HFFc6 (cell line): Measurements from ENCODE around the gene LINC00237. TPM values are rescaled to one million over a fixed set of nuclear protein-coding genes. Genes with fewer than 3 reads are reported as not detected.

Experiments
- DNase-seq: peaks from one replicate; pipeline ENCODE4 v3.0.0-alpha.2; 2018
- H3K27ac Mint-ChIP-seq: 2 replicates; pipeline ENCODE4 v1.8.0; 2020; ENCODE audit warnings: mild to moderate bottlenecking, mixed read lengths
- H3K27me3 Mint-ChIP-seq: 2 replicates; pipeline ENCODE4 v1.8.0; 2021; ENCODE audit warnings: mild to moderate bottlenecking, moderate library complexity, mixed read lengths; ENCODE audit not compliant: insufficient read depth
- H3K36me3 Mint-ChIP-seq: 2 replicates; pipeline ENCODE4 v1.8.0; 2021; ENCODE audit warnings: low read depth, mixed read lengths
- H3K4me1 Mint-ChIP-seq: 2 replicates; pipeline ENCODE4 v1.8.0; 2020; ENCODE audit warnings: low read depth, mixed read lengths
- H3K4me3 Mint-ChIP-seq: 2 replicates; pipeline ENCODE4 v1.8.0; 2020; ENCODE audit warnings: mild to moderate bottlenecking, moderate library complexity, mixed read lengths
- H3K9me3 Mint-ChIP-seq: 2 replicates; pipeline ENCODE4 v1.8.0; 2020; ENCODE audit warnings: mild to moderate bottlenecking, mixed read lengths
- total RNA-seq, 6 experiments: library from RNA; stranded (reverse); fragmentation: NEBNext Ultra II Directional; extraction: Animal tissue kit (Norgen Biotek cat#: 25700); gene quantifications; 2 replicates in 1 of 6; 3 replicates in 5 of 6; pipeline ENCODE4 v1.2.3, GENCODE V29; 2021
- TF ChIP-seq, protein P1 (sequence below): fragments of 200-600 bp; sonication (generic); IDR thresholded peaks from 2 replicates; pipeline ENCODE4 v1.5.0; 2021; ENCODE audit warnings: antibody characterized with exemption, mild to moderate bottlenecking

LINC00237 gene
- total RNA-seq, 6 experiments from 2014 or later, result not detected

DNA sequence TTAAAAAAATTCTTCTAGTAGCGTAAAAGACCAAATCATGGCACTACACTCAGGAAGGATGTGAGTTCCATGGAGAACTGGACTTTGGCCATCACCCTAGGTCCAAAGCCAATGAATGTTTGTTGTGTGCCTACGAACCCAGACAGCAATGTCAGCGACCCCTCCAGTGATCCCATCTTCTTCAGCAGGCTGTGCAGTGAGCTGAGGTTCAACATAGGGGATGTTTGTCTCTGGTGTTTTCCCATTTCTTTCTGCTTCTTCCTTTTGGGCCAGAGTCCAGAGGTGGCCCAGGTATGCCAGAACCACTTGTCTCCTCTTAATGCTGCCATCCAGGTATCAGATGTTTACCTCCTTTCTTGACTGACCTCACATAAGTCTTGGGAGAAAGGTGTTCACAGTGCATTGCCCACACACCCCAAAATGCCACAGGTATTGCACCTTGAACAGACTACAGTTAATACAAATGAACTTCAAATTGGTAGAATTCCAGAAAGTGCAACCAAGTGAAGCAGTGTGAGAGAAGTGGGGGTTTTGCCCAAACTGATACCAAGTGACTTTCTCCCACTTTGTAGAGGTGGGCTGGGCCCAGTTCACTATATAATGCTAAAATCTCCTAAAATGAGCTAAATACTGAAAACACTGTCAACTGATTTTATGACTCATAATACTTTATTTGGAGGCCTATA is 33.9 kb upstream of the LINC00237 start:
- TF ChIP-seq, protein P1, sequence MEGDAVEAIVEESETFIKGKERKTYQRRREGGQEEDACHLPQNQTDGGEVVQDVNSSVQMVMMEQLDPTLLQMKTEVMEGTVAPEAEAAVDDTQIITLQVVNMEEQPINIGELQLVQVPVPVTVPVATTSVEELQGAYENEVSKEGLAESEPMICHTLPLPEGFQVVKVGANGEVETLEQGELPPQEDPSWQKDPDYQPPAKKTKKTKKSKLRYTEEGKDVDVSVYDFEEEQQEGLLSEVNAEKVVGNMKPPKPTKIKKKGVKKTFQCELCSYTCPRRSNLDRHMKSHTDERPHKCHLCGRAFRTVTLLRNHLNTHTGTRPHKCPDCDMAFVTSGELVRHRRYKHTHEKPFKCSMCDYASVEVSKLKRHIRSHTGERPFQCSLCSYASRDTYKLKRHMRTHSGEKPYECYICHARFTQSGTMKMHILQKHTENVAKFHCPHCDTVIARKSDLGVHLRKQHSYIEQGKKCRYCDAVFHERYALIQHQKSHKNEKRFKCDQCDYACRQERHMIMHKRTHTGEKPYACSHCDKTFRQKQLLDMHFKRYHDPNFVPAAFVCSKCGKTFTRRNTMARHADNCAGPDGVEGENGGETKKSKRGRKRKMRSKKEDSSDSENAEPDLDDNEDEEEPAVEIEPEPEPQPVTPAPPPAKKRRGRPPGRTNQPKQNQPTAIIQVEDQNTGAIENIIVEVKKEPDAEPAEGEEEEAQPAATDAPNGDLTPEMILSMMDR, result no peak
- Mint-ChIP-seq H3K9me3 (no peaks in the 10 kb centered on the region), H3K27ac (no peak overlapping the region), H3K4me1 (no peaks in the 10 kb centered on the region), H3K27me3 (peaks cover 1% of the 10 kb centered on the region; the same call in 1 of the 2 replicates), H3K4me3 (no peak overlapping the region), H3K36me3 (peaks cover 5% of the 10 kb centered on the region; the same call in 1 of the 2 replicates)
- DNase-seq, result no peak

DNA sequence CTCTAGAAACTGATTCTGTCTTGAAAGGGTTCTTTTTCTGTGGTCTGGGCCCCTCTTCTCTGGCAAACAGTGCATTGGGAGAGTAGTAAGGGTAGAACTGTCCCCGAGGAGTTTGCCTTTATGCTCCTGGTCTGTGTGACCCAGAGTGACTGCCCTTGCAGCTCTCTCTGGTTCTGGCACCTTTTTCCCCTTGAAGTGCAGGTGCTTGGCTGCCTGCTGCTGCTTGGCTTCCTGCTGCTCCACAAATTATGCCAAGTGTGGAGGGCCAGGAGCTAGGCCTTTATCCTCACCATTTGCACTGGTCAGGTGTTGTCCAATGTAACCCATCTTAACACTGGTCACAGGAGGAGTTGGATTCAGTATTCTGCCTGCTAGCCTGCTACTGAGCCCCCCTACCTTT is 30.9 kb upstream of the LINC00237 start:
- H3K27ac Mint-ChIP-seq, result no peak overlapping the region
- H3K9me3 Mint-ChIP-seq, result no peaks in the 10 kb centered on the region
- H3K4me3 Mint-ChIP-seq, result no peak overlapping the region
- DNase-seq, result no peak
- TF ChIP-seq, protein P1, result no peak
- peaks cover 5% of the 10 kb centered on the region for H3K36me3 Mint-ChIP-seq
- H3K27me3 Mint-ChIP-seq, result peaks cover 3% of the 10 kb centered on the region
- H3K4me1 Mint-ChIP-seq, result no peaks in the 10 kb centered on the region

GRCh38 chr20:21136015-21136732 is 30.0 kb upstream of the LINC00237 start:
- H3K4me1 Mint-ChIP-seq, result no peaks in the 10 kb centered on the region
- peaks cover 3% of the 10 kb centered on the region for H3K27me3 Mint-ChIP-seq
- H3K4me3 Mint-ChIP-seq, result no peak overlapping the region
- no peak for DNase-seq
- TF ChIP-seq, protein P1, result no peak
- H3K9me3 Mint-ChIP-seq, result no peaks in the 10 kb centered on the region
- H3K27ac Mint-ChIP-seq, result no peak overlapping the region
- peaks cover 5% of the 10 kb centered on the region for H3K36me3 Mint-ChIP-seq

- Mint-ChIP-seq H3K4me1 (no peaks in the 10 kb centered on the region), H3K9me3 (no peaks in the 10 kb centered on the region), H3K27me3 (peaks cover 2% of the 10 kb centered on the region), H3K4me3 (no peak overlapping the region), H3K27ac (no peak overlapping the region), H3K36me3 (peaks cover 5% of the 10 kb centered on the region)
- TF ChIP-seq, protein P1, result no peak
- DNase-seq, result no peak
Observed at GRCh38 chr20:21134883-21135493, 28.8 kb upstream of the LINC00237 start.

- Mint-ChIP-seq H3K9me3 (no peaks in the 10 kb centered on the region), H3K36me3 (peaks cover 5% of the 10 kb centered on the region), H3K27me3 (peaks cover 1% of the 10 kb centered on the region; the same call in 1 of the 2 replicates), H3K4me3 (no peak overlapping the region), H3K27ac (no peak overlapping the region), H3K4me1 (no peaks in the 10 kb centered on the region)
- TF ChIP-seq, protein P1, result no peak
- DNase-seq, result no peak
Observed at GRCh38 chr20:21133917-21134622, 27.9 kb upstream of the LINC00237 start.
